Measurements from ENCODE around the gene ABCG2.

GRCh38 chr4:88178626-88179231, 20.3 kb upstream of the ABCG2 start:
- TF ChIP-seq RFX5 (IDR thresholded peaks at IDR 0.05; ENCODE audit: borderline replicate concordance, low read depth, low read length) (no peak), TCF12 (IDR thresholded peaks at IDR 0.05; ENCODE audit: low read depth, low read length) (no peak), GABPA (IDR thresholded peaks at IDR 0.05; ENCODE audit: borderline replicate concordance, insufficient read depth, low read length) (no peak), EZH2 (IDR thresholded peaks at IDR 0.05; ENCODE audit: low read depth, low read length, severe bottlenecking) (no peak), BRCA1 (IDR thresholded peaks at IDR 0.05; ENCODE audit: low read depth, low read length) (no peak), EP300 (IDR thresholded peaks at IDR 0.05; ENCODE audit: borderline replicate concordance in 1 of 2, low read depth in 2 of 2, low read length in 2 of 2) (no peak), E2F6 (IDR thresholded peaks at IDR 0.05) (no peak)
- TF ChIP-seq, protein P1, sequence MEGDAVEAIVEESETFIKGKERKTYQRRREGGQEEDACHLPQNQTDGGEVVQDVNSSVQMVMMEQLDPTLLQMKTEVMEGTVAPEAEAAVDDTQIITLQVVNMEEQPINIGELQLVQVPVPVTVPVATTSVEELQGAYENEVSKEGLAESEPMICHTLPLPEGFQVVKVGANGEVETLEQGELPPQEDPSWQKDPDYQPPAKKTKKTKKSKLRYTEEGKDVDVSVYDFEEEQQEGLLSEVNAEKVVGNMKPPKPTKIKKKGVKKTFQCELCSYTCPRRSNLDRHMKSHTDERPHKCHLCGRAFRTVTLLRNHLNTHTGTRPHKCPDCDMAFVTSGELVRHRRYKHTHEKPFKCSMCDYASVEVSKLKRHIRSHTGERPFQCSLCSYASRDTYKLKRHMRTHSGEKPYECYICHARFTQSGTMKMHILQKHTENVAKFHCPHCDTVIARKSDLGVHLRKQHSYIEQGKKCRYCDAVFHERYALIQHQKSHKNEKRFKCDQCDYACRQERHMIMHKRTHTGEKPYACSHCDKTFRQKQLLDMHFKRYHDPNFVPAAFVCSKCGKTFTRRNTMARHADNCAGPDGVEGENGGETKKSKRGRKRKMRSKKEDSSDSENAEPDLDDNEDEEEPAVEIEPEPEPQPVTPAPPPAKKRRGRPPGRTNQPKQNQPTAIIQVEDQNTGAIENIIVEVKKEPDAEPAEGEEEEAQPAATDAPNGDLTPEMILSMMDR (IDR thresholded peaks at IDR 0.05; ENCODE audit: control extremely low read depth in 1 of 3, insufficient read depth in 1 of 3, low read depth in 1 of 3, low read length in 3 of 3) = no peak
